GM21576 (cell line): ENCODE data around the gene MGAT5.

Experiments
- ATAC-seq: cut with Tn5 transposase; IDR thresholded peaks from one replicate; pipeline ENCODE4 v1.9.1; 2021; ENCODE audit warnings: mild to moderate bottlenecking, moderate library complexity; ENCODE audit not compliant: unreplicated experiment

Gene MGAT5

DNA sequence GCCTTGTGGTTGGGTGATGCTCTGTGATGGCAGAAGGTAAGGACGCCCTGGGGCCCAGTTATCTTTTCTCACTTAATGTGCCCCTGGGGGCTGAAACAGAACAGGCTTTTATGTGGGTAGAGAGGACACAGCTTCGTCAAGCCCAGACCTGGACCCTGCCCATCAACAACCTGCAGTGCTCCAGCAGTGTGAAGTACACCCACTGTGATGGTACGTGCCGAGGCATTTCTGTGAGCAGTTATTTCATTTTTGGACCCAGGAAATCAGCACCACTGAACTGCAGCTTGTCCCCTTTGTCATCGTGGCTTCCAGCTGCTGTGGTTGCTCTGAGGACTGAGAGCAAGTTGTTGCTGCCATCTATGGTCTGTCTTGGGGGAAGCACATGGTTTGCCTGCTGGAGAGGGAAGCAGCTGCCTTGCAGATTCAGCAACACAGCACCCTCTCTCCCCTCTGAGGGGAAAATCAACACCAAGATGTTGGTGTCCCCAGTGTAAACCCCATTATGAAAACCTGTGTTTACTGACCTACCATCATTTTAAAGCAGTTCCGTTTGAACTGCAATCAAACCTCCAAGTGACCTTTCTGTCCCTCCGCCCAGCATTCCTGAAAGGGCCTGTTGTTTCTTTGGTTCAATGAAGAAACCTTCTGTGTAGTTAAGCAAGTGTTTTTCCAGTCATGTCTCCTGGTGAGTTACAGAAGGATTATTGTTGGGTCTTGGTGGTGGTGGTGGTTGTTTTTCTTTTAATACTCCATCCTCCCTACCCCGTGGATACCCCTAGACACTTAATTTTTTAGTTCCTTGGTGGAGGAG, 158.2 kb downstream of the MGAT5 start:
- peak; percentile 90 for ATAC-seq

GRCh38 chr2:134412639-134412999, 158.7 kb downstream of the MGAT5 start:
- no peak for ATAC-seq

DNA sequence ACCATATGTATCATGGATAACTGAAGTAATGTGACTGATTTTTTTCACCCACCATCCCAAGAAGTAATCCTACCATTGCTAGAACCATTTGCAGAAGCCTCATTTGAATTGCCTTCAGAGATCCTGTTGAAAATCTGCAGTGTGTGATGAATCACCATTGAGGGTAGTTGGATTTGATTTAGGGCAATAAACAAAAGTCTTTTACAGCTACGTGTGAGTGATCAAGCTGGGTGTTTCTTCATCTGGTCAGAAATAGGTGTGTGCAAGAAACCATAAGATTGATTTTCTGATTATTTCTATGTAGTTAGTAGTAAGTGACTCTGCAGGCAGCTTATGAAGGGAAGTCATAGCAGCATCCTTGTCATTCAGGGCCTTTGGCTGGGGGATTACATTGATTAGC, 159.6 kb downstream of the MGAT5 start:
- ATAC-seq, result no peak

GRCh38 chr2:134413912-134414311, 160.0 kb downstream of the MGAT5 start:
- ATAC-seq, result no peak

- no peak for ATAC-seq
These were observed 162.1 kb downstream of the MGAT5 start for GRCh38 chr2:134416018-134416417.

DNA sequence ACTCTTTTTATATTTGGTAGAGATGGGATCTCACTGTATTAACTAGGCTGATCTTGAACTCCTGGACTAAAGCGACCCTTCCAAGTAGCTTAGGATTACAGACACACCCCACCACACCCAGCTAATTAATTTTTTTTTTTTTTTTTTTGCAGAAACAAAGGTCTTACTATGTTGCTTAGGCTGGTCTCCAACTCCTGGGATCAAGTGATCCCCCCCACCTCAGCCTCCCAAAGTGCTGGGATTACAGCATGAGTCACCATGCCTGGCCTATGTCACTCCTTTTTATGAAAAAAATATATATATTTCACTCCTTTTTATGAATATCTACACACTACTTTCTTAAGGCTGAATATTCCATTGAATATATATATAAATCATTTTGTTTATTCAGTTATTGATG, 162.8 kb downstream of the MGAT5 start:
- ATAC-seq, result no peak

GRCh38 chr2:134417968-134418582, 164.2 kb downstream of the MGAT5 start:
- no peak for ATAC-seq

DNA sequence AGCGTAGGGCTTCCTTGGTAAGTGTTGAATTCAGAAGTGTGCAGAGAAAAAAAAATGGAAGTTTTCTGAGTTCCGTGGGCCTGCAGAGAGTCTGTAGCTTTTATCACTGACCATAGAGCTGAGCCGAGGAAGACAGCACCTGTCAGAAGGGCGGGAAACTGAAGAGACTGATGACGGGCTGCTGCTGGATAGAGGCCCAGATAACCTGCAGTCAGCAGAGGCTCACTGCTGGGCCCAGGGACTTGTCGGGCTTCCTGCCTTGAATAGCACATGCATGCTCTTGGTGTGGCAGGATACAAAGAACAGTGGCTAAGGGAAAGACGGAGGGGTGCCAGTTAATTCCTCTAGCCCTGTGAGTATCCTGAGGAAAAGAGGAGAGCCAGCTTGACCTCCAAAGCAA, 166.4 kb downstream of the MGAT5 start:
- ATAC-seq, result no peak

- ATAC-seq, result no peak
These were observed 167.0 kb downstream of the MGAT5 start for GRCh38 chr2:134420920-134421319.

DNA sequence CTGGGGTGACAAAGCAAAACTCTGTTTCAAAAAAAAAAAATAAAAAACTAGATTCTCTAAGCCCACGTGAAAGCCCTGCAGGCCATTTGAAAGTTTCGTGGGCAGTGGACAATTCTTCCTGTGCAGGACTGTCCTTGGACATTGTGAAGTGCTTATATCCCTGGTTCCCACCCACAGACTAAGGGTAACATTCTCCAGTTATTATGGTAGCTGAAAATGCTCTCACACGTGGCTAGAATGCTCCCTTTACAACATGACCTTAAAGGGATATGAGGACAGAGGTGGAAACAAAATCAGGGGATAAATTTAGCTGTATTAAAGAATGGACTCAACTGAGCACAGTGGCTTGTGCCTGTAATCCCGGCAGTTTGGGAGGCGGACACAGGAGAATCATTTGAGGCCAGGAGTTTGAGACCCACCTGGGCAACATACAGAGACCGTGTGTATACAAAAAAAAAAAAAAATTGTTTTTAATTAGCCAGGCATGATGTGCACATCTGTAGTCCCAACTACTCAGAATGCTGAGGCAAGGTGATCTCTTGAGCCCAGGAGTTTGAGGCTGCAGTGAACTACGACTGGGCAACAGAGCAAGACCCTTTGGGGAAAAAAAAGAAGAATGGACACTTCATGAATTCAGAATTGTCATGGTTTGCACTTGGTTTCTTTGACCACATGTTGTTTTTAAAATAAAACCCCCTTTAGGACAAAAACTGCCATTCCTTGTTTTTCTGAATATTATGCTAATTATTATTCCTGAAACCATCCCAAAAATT, 167.9 kb downstream of the MGAT5 start:
- ATAC-seq, result no peak

DNA sequence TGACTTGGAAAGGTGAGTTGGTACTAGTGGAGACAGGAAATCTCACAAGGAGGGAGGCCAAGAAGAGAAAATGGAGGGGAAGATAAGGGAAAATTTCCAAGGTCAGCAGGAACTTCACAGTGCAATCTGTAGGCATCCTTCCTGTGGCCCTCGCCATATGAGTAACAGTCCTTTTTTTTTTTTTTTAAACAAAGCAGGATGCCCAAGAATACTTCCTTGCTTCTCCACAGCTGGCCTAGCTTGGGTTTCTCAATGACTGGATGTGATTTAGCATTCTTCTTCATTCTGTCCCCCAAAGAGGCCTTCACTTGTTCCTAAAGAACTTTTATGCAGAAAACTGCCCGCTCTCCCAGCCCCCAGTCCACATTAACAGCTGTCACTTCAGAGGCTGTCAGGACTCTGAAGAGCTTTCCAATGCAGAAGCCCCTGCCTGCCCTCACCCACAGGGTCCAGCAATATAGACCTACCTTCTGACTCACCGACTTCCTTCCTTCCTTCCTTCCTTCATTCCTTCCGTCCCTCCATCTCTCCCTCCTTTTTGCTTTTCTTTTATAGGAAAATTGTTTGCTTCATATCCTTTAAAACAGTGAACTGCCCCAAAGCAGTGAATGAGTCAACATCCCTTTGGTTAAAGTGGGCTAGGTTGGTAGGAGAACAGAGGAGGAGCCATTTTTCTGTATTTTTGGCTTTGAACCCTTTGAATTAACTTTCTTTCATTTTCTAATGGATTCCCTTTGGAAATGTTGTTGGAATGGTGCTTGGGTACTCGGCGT, 172.0 kb downstream of the MGAT5 start:
- no peak for ATAC-seq

DNA sequence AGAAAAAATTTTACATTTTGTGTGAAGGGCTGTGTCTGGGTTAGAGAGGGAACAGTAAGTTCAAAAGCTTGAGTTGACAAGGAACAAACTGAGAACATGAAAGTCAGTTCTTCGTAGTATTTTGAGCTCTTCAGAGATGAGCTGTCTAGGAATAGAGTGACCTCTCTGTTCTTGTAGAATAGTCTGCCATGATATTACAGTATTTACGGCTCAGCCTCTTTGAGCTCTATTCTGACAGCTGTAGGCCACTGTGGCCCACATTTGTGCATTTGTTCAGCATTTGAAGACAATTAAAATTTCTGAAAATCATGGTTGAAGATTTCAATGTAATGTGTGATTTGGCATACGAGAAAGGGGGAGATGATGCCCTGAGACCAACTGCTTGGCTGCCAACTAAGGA, 172.8 kb downstream of the MGAT5 start:
- ATAC-seq, result no peak

DNA sequence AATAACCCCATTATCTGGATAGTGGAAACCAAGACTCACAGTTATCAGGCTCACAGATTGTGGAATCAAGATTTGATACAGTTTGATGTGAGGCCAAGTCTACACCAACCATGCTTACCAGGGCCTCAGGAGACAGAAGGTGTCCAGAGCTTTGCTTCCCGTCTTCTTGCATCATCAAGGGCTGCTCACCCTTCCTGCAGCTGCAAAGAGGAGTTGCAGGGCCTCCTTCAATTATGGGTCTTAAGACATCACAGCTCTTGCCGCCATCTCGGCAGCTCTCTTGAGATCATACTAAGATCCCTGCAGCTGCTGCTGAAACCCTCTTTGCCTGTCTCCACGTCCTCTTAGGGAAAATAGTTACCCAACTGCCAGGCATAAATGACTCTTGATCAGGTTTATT, 176.0 kb downstream of the MGAT5 start:
- no peak for ATAC-seq

DNA sequence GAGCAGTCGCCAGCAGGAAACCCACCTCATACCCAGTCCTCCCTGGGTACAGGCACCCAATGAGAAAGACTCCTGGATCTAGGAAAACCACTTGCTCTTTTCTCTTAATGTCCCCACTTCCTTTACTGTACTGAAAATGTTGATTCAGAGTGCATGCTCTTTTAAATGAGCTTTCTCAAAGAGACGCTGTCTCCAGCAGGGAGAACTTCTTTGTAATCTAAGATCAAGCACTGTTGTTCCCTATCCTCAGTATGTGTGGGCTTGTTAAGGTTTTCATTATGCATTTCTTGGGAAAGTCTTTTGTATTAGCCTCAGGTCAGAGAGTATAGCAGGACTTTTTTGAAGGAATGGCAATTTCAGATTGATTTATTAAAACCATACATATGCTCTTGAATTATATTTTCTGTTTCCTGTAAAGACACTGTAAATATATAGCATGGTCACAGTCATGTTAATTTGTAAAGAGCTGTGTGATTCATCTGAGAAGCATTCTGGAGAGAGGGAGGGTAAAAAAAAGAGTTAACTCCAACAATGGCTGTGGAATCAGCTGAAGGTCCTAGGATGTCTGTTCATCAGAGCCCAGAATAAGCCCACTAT, 178.1 kb downstream of the MGAT5 start:
- ATAC-seq, result no peak

GRCh38 chr2:134432435-134432883, 178.6 kb downstream of the MGAT5 start:
- no peak for ATAC-seq

- ATAC-seq, result no peak
These were observed 179.6 kb downstream of the MGAT5 start for GRCh38 chr2:134433469-134433868.

GRCh38 chr2:134433979-134434378, 180.1 kb downstream of the MGAT5 start:
- ATAC-seq, result no peak

GRCh38 chr2:134435505-134435904, 181.6 kb downstream of the MGAT5 start:
- ATAC-seq, result no peak

GRCh38 chr2:134435936-134436335, 182.1 kb downstream of the MGAT5 start:
- ATAC-seq, result no peak

DNA sequence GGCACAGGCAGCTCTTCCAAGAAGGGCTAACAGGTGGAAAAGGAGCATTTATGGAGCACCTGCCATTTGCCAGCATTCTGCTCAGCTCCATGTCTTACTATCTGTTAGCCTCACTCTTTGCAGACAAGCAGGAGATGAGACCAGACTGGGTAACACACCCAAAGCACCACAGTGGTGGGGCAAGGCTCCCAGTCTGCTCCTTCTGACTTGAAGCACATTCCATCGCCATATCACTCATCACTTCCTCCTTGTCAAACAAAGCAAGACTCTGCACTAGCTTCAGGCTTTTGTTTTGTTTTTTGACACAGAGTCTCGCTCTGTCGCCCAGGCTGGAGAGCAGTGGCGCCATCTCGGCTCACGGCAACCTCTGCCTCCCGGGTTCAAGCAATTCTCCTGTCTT, 182.8 kb downstream of the MGAT5 start:
- ATAC-seq, result no peak

GRCh38 chr2:134438371-134438770, 184.5 kb downstream of the MGAT5 start:
- ATAC-seq, result no peak
